Measurements from ENCODE around the gene CRAT. TPM values are rescaled to one million over a fixed set of nuclear protein-coding genes. Genes with fewer than 3 reads are reported as not detected.

Gene CRAT
- polyA plus RNA-seq, 1 donor (not counting 4 experiments of a cell fraction or from before 2014, with no cell fraction given), result 6.5 TPM

GRCh38 chr9:129080601-129081387 is 29.8 kb downstream of the CRAT start, which contains the start of gene DOLPP1:
DOLPP1 (plus strand) TSS chr9:129081111; CDS start chr9:129081132, 21 bp downstream.
- Histone ChIP-seq H3K27me3 (ENCODE audit: control insufficient read depth, extremely low read depth, insufficient read depth, low read length) (no peaks in the 10 kb centered on the region), H3K9me1 (ENCODE audit: control insufficient read depth, extremely low read depth, insufficient read depth, low read length) (no peaks in the 10 kb centered on the region), H2AFZ (ENCODE audit: control insufficient read depth, low read length) (peak within 1 kb of the TSS; percentile 97), H4K20me1 (ENCODE audit: control insufficient read depth, extremely low read depth, insufficient read depth, low read length) (no peaks in the 10 kb centered on the region), H3K4me3 (ENCODE audit: control insufficient read depth in 2 of 3, extremely low read depth in 1 of 3, insufficient read depth in 2 of 3, low read depth in 1 of 3, low read length in 3 of 3) (peak within 1 kb of the TSS; percentile 79 to 95 (median 93)), H3K4me1 (ENCODE audit: control insufficient read depth, extremely low read depth, insufficient read depth, low read length) (peaks cover 14% of the 10 kb centered on the region), H3K27ac (ENCODE audit: control insufficient read depth, insufficient read depth, low read length) (peak within 1 kb of the TSS; percentile 67), H3K79me2 (ENCODE audit: control insufficient read depth, insufficient read depth, low read length) (peaks cover 32% of the 10 kb centered on the region), H3K9ac (ENCODE audit: control insufficient read depth, extremely low read depth, insufficient read depth, low read length) (peak within 1 kb of the TSS; percentile 88), H3K9me3 (ENCODE audit: control insufficient read depth, low read depth, low read length) (no peaks in the 10 kb centered on the region), H3K36me3 (ENCODE audit: control insufficient read depth in 2 of 2, extremely low read depth in 1 of 2, insufficient read depth in 2 of 2, low read length in 2 of 2) (peaks cover 5 to 8% of the 10 kb centered on the region in 2 experiments), H3K4me2 (ENCODE audit: control insufficient read depth, extremely low read depth, insufficient read depth, low read depth, low read length) (peak within 1 kb of the TSS; percentile 89)
- dilution Hi-C loops (cut with MboI; ENCODE audit: extremely low pct_ligation_motif_present, low sequenced_read_pairs), result no loop called here
- TF ChIP-seq CTCF (optimal IDR thresholded peaks at IDR 0.05 in 1 of 3, IDR thresholded peaks at IDR 0.05 in 1 of 3, conservative IDR thresholded peaks at IDR 0.05 in 1 of 3; ENCODE audit: extremely low read depth in 1 of 3, insufficient read depth in 2 of 3, low read length in 3 of 3) (no peak), EZH2 (IDR thresholded peaks at IDR 0.05; ENCODE audit: low read length) (peak; percentile 72)
- peak; percentile 88 for DNase-seq (ENCODE audit: low read depth, low spot score)
- peak; percentile 85 for FAIRE-seq

GRCh38 chr9:129080298-129080600 is 30.3 kb downstream of the CRAT start:
- H3K27ac ChIP-seq (ENCODE audit: control insufficient read depth, insufficient read depth, low read length), result no peak overlapping the region

More at GRCh38 chr9:129080298-129080600, 30.3 kb downstream of the CRAT start:
- peak overlapping the region; percentile 75 to 89 (median 79) for H3K4me3 ChIP-seq (ENCODE audit: control insufficient read depth in 2 of 3, extremely low read depth in 1 of 3, insufficient read depth in 2 of 3, low read depth in 1 of 3, low read length in 3 of 3)
- no peaks in the 10 kb centered on the region for H3K27me3 ChIP-seq (ENCODE audit: control insufficient read depth, extremely low read depth, insufficient read depth, low read length)
- peaks cover 32% of the 10 kb centered on the region for H3K79me2 ChIP-seq (ENCODE audit: control insufficient read depth, insufficient read depth, low read length)
- TF ChIP-seq EZH2 (IDR thresholded peaks at IDR 0.05; ENCODE audit: low read length), result no peak
- TF ChIP-seq CTCF (optimal IDR thresholded peaks at IDR 0.05 in 1 of 3, IDR thresholded peaks at IDR 0.05 in 1 of 3, conservative IDR thresholded peaks at IDR 0.05 in 1 of 3; ENCODE audit: extremely low read depth in 1 of 3, insufficient read depth in 2 of 3, low read length in 3 of 3), result no peak
- H2AFZ ChIP-seq (ENCODE audit: control insufficient read depth, low read length), result peak overlapping the region; percentile 97
- H3K9ac ChIP-seq (ENCODE audit: control insufficient read depth, extremely low read depth, insufficient read depth, low read length), result peak overlapping the region; percentile 67
- peaks cover 14% of the 10 kb centered on the region for H3K4me1 ChIP-seq (ENCODE audit: control insufficient read depth, extremely low read depth, insufficient read depth, low read length)
- FAIRE-seq (no peak), DNase-seq (ENCODE audit: low read depth, low spot score) (no peak)
- peaks cover 5% of the 10 kb centered on the region in 2 experiments for H3K36me3 ChIP-seq (ENCODE audit: control insufficient read depth in 2 of 2, extremely low read depth in 1 of 2, insufficient read depth in 2 of 2, low read length in 2 of 2)
- no peaks in the 10 kb centered on the region for H3K9me1 ChIP-seq (ENCODE audit: control insufficient read depth, extremely low read depth, insufficient read depth, low read length)
- dilution Hi-C loops (cut with MboI; ENCODE audit: extremely low pct_ligation_motif_present, low sequenced_read_pairs), result no loop called here
- no peaks in the 10 kb centered on the region for H3K9me3 ChIP-seq (ENCODE audit: control insufficient read depth, low read depth, low read length)
- peak overlapping the region; percentile 89 for H3K4me2 ChIP-seq (ENCODE audit: control insufficient read depth, extremely low read depth, insufficient read depth, low read depth, low read length)
- no peaks in the 10 kb centered on the region for H4K20me1 ChIP-seq (ENCODE audit: control insufficient read depth, extremely low read depth, insufficient read depth, low read length)

Data from keratinocyte (primary cell).